PC-3 (cell line): ENCODE measurements around the gene STAM. TPM values are rescaled to one million over a fixed set of nuclear protein-coding genes. Genes with fewer than 3 reads are reported as not detected.

Experiments
- ATAC-seq: fragments of 200-7000 bp; cut with Tn5 transposase; 2 replicates; pipeline ENCODE4 v1.9.1; 2020; ENCODE audit warnings: mild to moderate bottlenecking, moderate library complexity
- BruUV-seq: library from RNA; stranded (reverse); fragments of 400-500 nt; replicated peaks from 2 replicates; lab custom pipeline; 2021; lab: Mats Ljungman, UMichigan
- CTCF ChIA-PET: fragments of 300-600 bp; sonication (Branson Sonifier 250); formaldehyde crosslinking; loops from one replicate; lab custom pipeline; 2022; ENCODE audit warnings: antibody characterized with exemption; lab: Charles Lee
- POLR2A ChIA-PET: fragments of 300-600 bp; sonication (Branson Sonifier 250); formaldehyde crosslinking; loops from one replicate; lab custom pipeline; 2022; ENCODE audit warnings: antibody characterized with exemption; ENCODE audit not compliant: unreplicated experiment; lab: Charles Lee
- DNase-seq: peaks from one replicate; pipeline ENCODE4 v3.0.0-alpha.2; 2015
- H2AFZ ChIP-seq: fragments of 300-600 bp; sonication (generic); 2 replicates; pipeline ENCODE4 v1.6.0; 2016; ENCODE audit warnings: antibody characterized with exemption, low read length
- H3F3A ChIP-seq: fragments of 300-600 bp; sonication (generic); one replicate; pipeline ENCODE4 v1.6.0; 2017; ENCODE audit warnings: antibody characterized with exemption, low read length, control low read depth, mild to moderate bottlenecking; ENCODE audit not compliant: unreplicated experiment
- H3K27ac ChIP-seq: fragments of 300-600 bp; sonication (generic); 2 replicates; pipeline ENCODE4 v1.5.1; 2016; ENCODE audit warnings: mild to moderate bottlenecking, low read length
- H3K27me3 ChIP-seq: fragments of 300-600 bp; sonication (generic); 2 replicates; pipeline ENCODE4 v1.6.1; 2016; ENCODE audit warnings: low read length, mixed read lengths
- H3K36me3 ChIP-seq: fragments of 300-600 bp; sonication (generic); 2 replicates; pipeline ENCODE4 v1.6.1; 2016; ENCODE audit warnings: low read depth, mixed run types, low read length, mixed read lengths
- H3K4me1 ChIP-seq: fragments of 300-600 bp; sonication (generic); 2 replicates; pipeline ENCODE4 v1.5.1; 2016; ENCODE audit warnings: low read length; ENCODE audit not compliant: insufficient read depth
- H3K4me2 ChIP-seq: fragments of 300-600 bp; sonication (generic); 2 replicates; pipeline ENCODE4 v1.6.0; 2016; ENCODE audit warnings: low read length
- H3K4me3 ChIP-seq: fragments of 300-600 bp; sonication (generic); 2 replicates; pipeline ENCODE4 v1.5.1; 2016; ENCODE audit warnings: mild to moderate bottlenecking, low read length, mixed read lengths
- H3K79me2 ChIP-seq: fragments of 300-600 bp; sonication (generic); 2 replicates; pipeline ENCODE4 v1.6.1; 2017; ENCODE audit warnings: low read length, mixed read lengths
- H3K9ac ChIP-seq: fragments of 300-600 bp; sonication (generic); 2 replicates; pipeline ENCODE4 v1.6.0; 2016; ENCODE audit warnings: mild to moderate bottlenecking, low read length
- H3K9me2 ChIP-seq: fragments of 300-600 bp; sonication (generic); replicated peaks from 2 replicates; pipeline ENCODE4 v1.6.1; 2016; ENCODE audit warnings: mixed run types, low read length, mixed read lengths
- H3K9me3 ChIP-seq: fragments of 300-600 bp; sonication (generic); 2 replicates; pipeline ENCODE4 v1.6.1; 2016; ENCODE audit warnings: low read length, mixed read lengths
- H4K20me1 ChIP-seq: fragments of 300-600 bp; sonication (generic); 2 replicates; pipeline ENCODE4 v1.6.1; 2016; ENCODE audit warnings: low read length, mixed read lengths
- CTCF ChIP-seq: fragments of 300-600 bp; sonication (generic); conservative IDR thresholded peaks from 2 replicates; pipeline ENCODE4 v1.5.1; 2017; ENCODE audit warnings: antibody characterized with exemption, low read depth, mild to moderate bottlenecking, low read length
- EZH2 ChIP-seq: fragments of 300-600 bp; sonication (generic); IDR thresholded peaks from one replicate; pipeline ENCODE4 v1.6.1; 2017; ENCODE audit warnings: antibody characterized with exemption, mild to moderate bottlenecking, low read length; ENCODE audit not compliant: unreplicated experiment
- EZH2phosphoT487 ChIP-seq: fragments of 300-600 bp; sonication (generic); IDR thresholded peaks from 2 replicates; pipeline ENCODE4 v1.6.1; 2018; ENCODE audit warnings: mild to moderate bottlenecking, antibody characterized with exemption, low read length, borderline replicate concordance
- intact Hi-C: fragments of 100-400 bp; cut with micrococcal nuclease; formaldehyde crosslinking; loops from 2 replicates; pipeline ENCODE4 v1.9.0; 2023
- total RNA-seq: library from RNA; depleted of rRNA; stranded (reverse); fragments of >200 nt; gene quantifications from 2 replicates; pipeline ENCODE4 v1.2.3, GENCODE V29; 2014

The STAM gene
- total RNA-seq, 1 experiment from 2014 or later: 7.8 TPM

- Histone ChIP-seq H3K9ac (no peak overlapping the region), H3K79me2 (no peaks in the 10 kb centered on the region), H3K4me3 (no peak overlapping the region), H3K4me1 (no peaks in the 10 kb centered on the region), H3K27me3 (no peaks in the 10 kb centered on the region), H3K36me3 (no peaks in the 10 kb centered on the region), H3K9me2 (no peaks in the 10 kb centered on the region), H3K27ac (no peak overlapping the region), H3K4me2 (no peak overlapping the region), H4K20me1 (no peaks in the 10 kb centered on the region), H3K9me3 (no peaks in the 10 kb centered on the region), H3F3A (no peaks in the 10 kb centered on the region), H2AFZ (no peak overlapping the region)
- peak; percentile 7 for DNase-seq
- no TSS peak for BruUV-seq
- POLR2A ChIA-PET: no interaction called here
- CTCF ChIA-PET: no interaction called here
- intact Hi-C loops: no loop called here
- no peak for ATAC-seq
- no peak for TF ChIP-seq EZH2
- TF ChIP-seq CTCF: no peak
- no peak for TF ChIP-seq EZH2phosphoT487
Measured at GRCh38 chr10:17747883-17748550, 104.1 kb downstream of the STAM start.

- intact Hi-C loops: no loop called here
- Histone ChIP-seq H3K9ac (no peak overlapping the region), H3K27me3 (no peaks in the 10 kb centered on the region), H3K4me3 (no peak overlapping the region), H3K4me1 (no peaks in the 10 kb centered on the region), H3F3A (no peaks in the 10 kb centered on the region), H4K20me1 (no peaks in the 10 kb centered on the region), H3K36me3 (no peaks in the 10 kb centered on the region), H3K9me3 (no peaks in the 10 kb centered on the region), H3K4me2 (no peak overlapping the region), H2AFZ (no peak overlapping the region), H3K9me2 (no peaks in the 10 kb centered on the region), H3K27ac (no peak overlapping the region), H3K79me2 (no peaks in the 10 kb centered on the region)
- ATAC-seq (no peak), DNase-seq (no peak)
- TF ChIP-seq EZH2 (no peak), CTCF (no peak), EZH2phosphoT487 (no peak)
- CTCF ChIA-PET: no interaction called here
- POLR2A ChIA-PET: no interaction called here
- no TSS peak for BruUV-seq
Measured at GRCh38 chr10:17749890-17750289, 105.9 kb downstream of the STAM start.

GRCh38 chr10:17751781-17752445 is 108.0 kb downstream of the STAM start, which contains the start of gene TMEM236:
TMEM236 (plus strand) TSS chr10:17752201; CDS start chr10:17752296, 95 bp downstream.
- ChIA-PET CTCF (no interaction called here), POLR2A (no interaction called here)
- H3K9me2 ChIP-seq: no peaks in the 10 kb centered on the region
- H3K27ac ChIP-seq: no peak within 1 kb of the TSS
- no peaks in the 10 kb centered on the region for H3K27me3 ChIP-seq
- ATAC-seq: no peak
- H2AFZ ChIP-seq: no peak within 1 kb of the TSS
- no peaks in the 10 kb centered on the region for H3F3A ChIP-seq
- H4K20me1 ChIP-seq: no peaks in the 10 kb centered on the region
- intact Hi-C loops: no loop called here
- no peak within 1 kb of the TSS for H3K4me3 ChIP-seq
- TF ChIP-seq CTCF (no peak), EZH2 (no peak), EZH2phosphoT487 (no peak)
- H3K4me1 ChIP-seq: no peaks in the 10 kb centered on the region
- no peak within 1 kb of the TSS for H3K4me2 ChIP-seq
- H3K9me3 ChIP-seq: no peaks in the 10 kb centered on the region
- H3K79me2 ChIP-seq: no peaks in the 10 kb centered on the region
- H3K9ac ChIP-seq: no peak within 1 kb of the TSS
- BruUV-seq: no TSS peak
- DNase-seq: no peak
- H3K36me3 ChIP-seq: no peaks in the 10 kb centered on the region
